ENCODE results near the gene ESPN.
"Not testable (repeated sequence)": the region's sequence is repeated elsewhere in the genome, so short reads cannot be mapped to it uniquely, and the experiment has no call there.

The ESPN gene

DNA sequence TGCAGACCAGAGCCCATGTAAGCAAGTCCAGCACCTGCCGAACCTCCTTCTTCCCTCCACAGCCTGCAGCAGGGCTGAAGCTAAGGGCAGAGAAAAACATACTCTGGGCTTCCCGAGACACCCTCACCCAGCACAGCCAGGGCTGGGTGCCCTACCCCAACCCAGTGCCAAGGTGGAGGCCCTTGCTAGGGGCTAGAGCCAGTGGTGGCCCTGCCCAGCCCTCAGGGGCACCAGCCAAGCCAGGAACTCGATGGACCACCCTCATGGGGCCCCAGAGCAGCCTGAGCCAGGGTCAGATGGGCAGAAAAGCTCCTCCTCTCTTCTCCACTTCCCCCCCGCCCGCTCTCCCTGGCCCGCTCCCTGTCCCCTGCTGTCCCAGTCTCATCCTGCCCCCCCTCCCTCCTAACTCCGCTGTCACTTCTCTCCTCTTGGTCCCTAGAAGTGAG lies 25.5 kb downstream of the ESPN start:
- DNase-seq = no peak

DNA sequence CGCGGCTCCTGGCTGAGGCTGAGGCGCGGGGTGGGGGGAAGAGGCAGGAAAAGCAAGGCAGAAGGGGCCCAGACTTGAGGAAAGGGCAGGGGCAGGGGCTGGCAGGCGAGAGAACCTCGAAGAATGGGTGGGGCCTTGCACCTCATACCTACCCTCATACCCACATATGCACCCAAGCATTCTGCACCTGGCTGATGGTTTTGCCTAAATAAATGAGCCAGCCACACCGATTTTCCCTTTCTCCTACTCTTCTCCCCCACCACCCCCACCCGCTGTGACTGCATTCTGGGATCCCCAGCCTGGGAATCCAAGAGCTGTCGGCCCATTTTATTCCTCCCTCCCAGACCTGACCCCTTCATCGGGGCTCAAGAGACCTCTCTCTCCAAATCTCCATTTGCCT lies 25.9 kb downstream of the ESPN start:
- DNase-seq = not testable (repeated sequence)

DNA sequence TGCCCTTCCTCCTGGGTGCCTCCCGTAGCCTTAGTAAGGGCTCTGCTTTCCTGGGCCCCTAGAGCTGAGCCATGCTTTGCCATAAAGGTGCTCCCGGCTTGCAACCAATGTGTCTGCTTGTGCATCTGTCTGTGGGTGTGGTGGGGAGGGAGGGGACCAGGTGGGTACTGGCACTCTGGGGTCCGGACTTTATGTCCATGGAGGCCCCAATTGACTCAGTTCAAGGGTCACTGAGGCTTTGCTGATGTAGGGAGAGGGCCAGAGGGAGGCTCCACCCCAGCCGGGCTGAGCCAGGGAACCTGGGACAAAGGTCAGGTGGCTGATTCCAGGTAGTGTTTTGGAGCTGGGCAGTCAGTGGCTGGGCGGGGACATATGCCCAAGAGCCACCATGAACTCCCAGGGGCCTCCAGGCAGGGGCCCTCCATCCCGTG lies 26.4 kb downstream of the ESPN start:
- DNase-seq = no peak

DNA sequence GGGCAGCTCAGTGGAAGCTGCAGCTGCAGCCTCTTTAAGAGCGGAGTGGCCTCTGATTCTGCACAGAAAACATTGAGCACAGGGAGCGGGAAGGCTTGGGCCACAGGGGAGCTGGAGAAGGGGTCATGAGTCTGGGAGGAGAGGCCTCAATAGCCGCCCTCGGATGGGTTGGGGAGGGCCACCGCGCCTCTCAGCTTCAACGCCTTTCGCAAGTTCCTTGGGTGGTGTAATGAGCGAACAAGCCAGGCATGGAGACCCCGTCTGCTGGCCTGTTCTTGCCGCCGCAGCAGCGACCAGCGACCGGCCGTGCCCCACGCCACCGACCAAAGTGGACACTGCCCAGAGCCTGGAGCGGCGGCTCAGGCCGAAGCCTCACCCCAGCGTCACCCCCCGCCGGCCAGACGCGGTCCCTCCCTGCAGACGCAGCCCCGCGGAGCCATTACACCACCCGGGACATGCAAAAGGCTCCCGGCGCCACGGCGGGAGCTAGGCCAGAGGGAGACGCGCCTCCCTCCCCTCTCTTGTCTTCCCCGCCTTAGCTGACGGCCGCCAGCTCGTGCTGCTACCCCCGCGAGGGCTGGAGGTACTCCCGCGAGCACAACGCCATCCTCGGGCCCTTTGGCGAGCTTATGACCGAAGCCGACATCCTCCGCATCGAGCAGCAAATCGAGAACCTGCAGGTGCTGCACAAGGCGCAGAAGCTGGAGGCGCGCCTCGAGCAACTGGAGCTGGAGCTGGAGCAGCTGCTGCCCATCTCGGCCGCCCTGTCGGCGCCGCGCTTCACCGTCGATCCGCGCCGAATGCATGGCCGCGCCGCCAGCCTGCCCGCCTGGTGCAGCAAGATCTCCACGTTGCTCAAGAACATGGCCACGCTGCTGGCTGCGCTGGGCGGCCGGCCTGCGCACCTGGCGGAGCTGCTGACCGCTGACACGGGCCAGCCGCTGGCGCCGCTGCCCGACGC lies 29.6 kb downstream of the ESPN start:
- not testable (repeated sequence) for DNase-seq

GRCh38 chr1:6454856-6455751 lies 30.5 kb downstream of the ESPN start:
- DNase-seq = no peak

- DNase-seq = not testable (repeated sequence)
Measured at GRCh38 chr1:6455752-6456520, 31.4 kb downstream of the ESPN start.

GRCh38 chr1:6456800-6457466 lies 32.4 kb downstream of the ESPN start:
- no peak for DNase-seq

DNA sequence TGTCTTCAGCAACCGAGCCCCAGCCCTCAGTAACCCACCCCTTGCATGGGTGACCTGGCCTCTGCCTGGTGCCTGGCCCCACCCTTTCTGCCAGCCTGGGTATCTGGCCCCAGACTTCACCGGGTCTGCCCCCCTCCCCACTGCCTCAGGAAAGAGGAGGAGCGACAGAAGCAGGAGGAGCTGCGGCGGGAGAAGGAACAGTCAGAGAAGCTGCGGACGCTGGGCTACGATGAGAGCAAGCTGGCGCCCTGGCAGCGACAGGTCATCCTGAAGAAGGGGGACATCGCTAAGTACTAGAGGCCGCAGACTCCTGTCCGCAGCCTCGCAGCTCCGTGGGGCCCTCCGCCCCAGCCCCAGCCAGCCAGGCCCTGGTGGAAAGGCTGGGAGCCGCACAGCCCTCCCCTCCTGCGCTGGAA lies 35.3 kb downstream of the ESPN start:
- no peak for DNase-seq

- DNase-seq = no peak
Measured at GRCh38 chr1:6460301-6461050, 35.9 kb downstream of the ESPN start.

DNA sequence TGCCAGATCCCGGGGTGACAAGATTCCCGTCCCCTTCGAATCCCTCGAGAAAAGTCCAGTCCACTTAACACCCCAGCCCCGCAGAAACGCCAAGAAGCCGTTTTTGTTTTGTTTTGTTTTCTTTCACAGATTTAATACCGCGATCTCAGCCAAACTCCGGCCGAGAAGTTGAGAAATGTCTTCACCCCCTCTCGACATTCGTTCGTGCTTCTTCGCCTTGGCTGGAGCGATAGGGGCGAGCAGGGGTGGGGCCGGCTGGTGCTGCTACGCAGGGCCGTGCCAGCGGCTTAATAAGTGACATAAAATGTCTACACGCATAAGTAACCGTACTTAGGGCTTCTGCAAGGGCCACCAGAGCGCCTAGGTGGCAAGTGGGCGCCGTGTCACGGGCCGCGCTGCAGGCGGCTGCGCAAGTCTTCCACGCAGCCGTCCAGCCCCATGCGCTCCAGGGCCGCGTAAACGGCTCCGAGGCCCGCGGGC lies 36.5 kb downstream of the ESPN start:
- no peak for DNase-seq

GRCh38 chr1:6461538-6462411 lies 37.2 kb downstream of the ESPN start:
- DNase-seq = no peak

DNA sequence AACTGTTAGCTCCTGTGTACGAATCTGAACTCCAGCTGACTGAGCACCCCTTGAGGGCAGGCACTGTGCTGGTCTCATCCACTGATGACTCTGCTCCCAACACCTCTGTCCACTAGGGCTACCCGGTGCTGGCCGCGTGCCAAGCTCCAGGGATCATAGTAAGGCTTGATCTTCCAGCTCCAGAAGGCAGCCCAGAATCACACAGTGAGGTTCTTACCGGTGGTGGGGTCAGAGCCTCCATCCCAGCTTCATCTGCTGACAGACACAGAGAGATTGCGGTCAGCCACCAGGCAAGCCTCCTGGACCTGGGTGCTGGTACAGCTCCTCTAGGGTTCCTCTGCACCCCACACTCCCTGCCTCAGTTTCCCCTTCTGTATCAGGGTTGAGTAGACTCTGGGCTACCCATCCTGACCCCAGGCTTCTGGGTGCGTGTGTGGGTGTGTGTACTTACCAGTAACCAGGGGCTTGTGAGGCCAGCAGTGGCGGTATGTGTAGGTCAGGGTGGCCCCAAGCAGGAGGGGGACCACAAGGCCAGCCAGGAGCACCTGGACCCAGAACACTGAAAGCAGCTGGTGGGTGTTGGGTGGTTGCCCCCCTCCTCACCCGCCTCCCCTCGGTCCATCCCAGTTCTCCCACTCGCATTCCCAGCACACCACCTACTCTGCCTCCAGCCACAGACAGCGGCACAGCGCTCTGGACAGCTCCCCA lies 38.0 kb downstream of the ESPN start:
- DNase-seq = no peak

- DNase-seq = no peak
Measured at GRCh38 chr1:6463120-6463412, 38.5 kb downstream of the ESPN start.

GRCh38 chr1:6464514-6464836 lies 39.9 kb downstream of the ESPN start:
- DNase-seq = no peak

DNA sequence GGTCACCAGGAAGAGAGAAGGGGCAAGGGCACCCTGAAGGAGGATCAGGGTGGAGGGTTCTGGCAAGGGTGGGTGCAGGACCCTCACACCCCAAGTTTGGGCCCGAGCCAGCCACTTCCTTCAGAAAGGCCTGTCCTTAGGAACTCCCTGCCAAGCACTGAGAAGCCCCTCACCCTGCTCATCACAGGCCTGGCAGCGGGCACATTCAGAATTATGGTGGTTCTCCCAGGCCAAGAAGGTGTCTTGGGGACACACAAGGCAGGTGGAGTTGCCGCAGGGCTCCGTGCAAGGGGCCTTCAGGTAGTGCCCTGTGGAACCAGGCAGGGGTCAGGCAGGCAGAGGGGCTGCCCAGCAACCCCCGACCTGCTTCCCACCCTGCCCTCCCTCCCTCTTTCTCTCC lies 40.3 kb downstream of the ESPN start:
- no peak for DNase-seq

DNA sequence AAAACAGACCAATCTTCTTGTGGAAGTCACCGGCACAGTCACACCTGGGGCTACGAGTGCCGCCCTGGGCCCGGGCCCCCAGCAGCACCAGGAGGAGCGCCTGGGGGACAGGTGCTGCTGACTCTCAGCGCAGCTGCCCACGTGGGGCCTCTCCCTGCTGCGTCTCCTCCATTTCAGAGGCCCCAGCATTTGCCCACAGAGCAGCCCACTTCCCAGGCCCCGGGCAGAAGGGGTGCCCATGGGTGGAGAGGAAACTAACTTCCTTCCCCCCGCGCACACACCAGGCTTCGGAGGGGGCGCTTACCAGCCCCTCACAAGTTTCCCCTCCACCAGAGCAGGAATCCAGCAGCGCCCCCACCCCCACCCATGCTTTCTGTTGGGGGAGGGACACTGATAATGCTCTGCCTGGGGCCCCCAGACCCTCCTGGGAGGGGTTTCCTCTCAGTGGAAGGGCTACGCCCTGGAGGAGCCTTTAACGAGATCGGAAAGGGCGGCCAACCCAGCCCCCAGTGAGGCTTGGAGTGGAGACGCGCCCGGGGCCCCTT lies 41.0 kb downstream of the ESPN start:
- no peak for DNase-seq

GRCh38 chr1:6466023-6466422 lies 41.4 kb downstream of the ESPN start, which contains the start of gene TNFRSF25:
TNFRSF25 (minus strand) TSS chr1:6466173; CDS start chr1:6466107, 66 bp downstream.
- DNase-seq = no peak

GRCh38 chr1:6466751-6467150 lies 42.2 kb downstream of the ESPN start:
- no peak for DNase-seq

GRCh38 chr1:6467224-6467623 lies 42.6 kb downstream of the ESPN start:
- no peak for DNase-seq
